ENCODE data around the gene LRRC1. TPM values are rescaled to one million over a fixed set of nuclear protein-coding genes. Genes with fewer than 3 reads are reported as not detected.
A peak's percentile ranks its signal among the peaks of the same experiment; 100 is the strongest.

LRRC1 gene
- total and polyA plus RNA-seq, 2 experiments from 2014 or later, result 11.3 to 16.6 TPM

GRCh38 chr6:53809691-53810090 lies 14.9 kb downstream of the LRRC1 start (continued):
- TF ChIP-seq STAT1 (IDR thresholded peaks at IDR 0.05; ENCODE audit: unreplicated experiment), result no peak
- no peak for TF ChIP-seq NANOG (IDR thresholded peaks at IDR 0.05; ENCODE audit: borderline replicate concordance)
- no peak for TF ChIP-seq POLR2AphosphoS5 (IDR thresholded peaks at IDR 0.05; ENCODE audit: low read depth)
- TF ChIP-seq ZNF114 (CRISPR knock-in tag; IDR thresholded peaks at IDR 0.05), result no peak
- no peak for TF ChIP-seq EZH2 (IDR thresholded peaks at IDR 0.05; ENCODE audit: low read depth, unreplicated experiment)
- no peak for TF ChIP-seq CREB1 (CRISPR knock-in tag; IDR thresholded peaks at IDR 0.05; ENCODE audit: low read depth)
- TF ChIP-seq ZNF331 (CRISPR knock-in tag; IDR thresholded peaks at IDR 0.05; ENCODE audit: low read depth), result no peak
- TF ChIP-seq ZNF462 (CRISPR knock-in tag; IDR thresholded peaks at IDR 0.05), result no peak

DNA sequence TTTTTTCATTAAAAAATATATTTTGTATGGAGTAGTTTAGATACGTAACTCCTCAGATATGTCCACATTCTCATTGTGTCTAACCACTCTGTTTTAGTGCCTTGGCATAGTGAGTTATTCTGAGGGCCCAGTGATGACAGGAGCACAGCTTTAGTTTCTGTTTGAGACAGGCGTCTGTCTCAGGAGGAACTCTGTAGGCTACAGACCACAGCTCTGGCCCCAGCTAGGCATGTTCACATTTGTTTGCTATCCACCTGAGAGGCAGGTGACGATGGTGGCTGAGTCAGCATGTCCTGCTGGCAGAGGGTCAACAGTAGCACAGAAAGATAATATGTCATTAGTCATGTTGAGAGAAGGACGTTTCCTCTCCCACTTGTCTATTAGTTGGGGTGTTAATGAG lies 16.3 kb downstream of the LRRC1 start:
- no peak for TF ChIP-seq NANOG (IDR thresholded peaks at IDR 0.05; ENCODE audit: borderline replicate concordance)
- DNase-seq (ENCODE audit: low spot score) (no peak), ATAC-seq (peak; percentile 40)
- no peak overlapping the region for H3K4me2 ChIP-seq
- no peak overlapping the region for H3K4me3 ChIP-seq
- peaks cover 3% of the 10 kb centered on the region; the same call in 1 of the 2 replicates for H4K20me1 ChIP-seq (replicated peaks; ENCODE audit: insufficient read depth)
- H3K9me2 ChIP-seq (ENCODE audit: insufficient read depth), result peaks cover 4% of the 10 kb centered on the region; the same call in 1 of the 2 replicates
- Mint-ChIP-seq H3K27ac (no peak overlapping the region; the same call in 1 of the 2 replicates), H3K36me3 (ENCODE audit: low read depth) (no peaks in the 10 kb centered on the region), H3K4me1 (peaks cover 52% of the 10 kb centered on the region), H3K4me3 (no peak overlapping the region), H3K27me3 (ENCODE audit: insufficient read depth, low read depth, poor library complexity) (peaks cover 4% of the 10 kb centered on the region), H3K9me3 (no peaks in the 10 kb centered on the region)
- no peaks in the 10 kb centered on the region for H3K27me3 ChIP-seq (ENCODE audit: insufficient read depth)
- peaks cover 17% of the 10 kb centered on the region for H3K4me1 ChIP-seq (ENCODE audit: insufficient read depth)
- no peak overlapping the region for H2AFZ ChIP-seq
- peaks cover 60% of the 10 kb centered on the region for H3K79me2 ChIP-seq (replicated peaks; ENCODE audit: insufficient read depth)
- H3K36me3 ChIP-seq (ENCODE audit: insufficient read depth), result no peaks in the 10 kb centered on the region
- H3F3A ChIP-seq (replicated peaks; ENCODE audit: low read depth), result no peaks in the 10 kb centered on the region
- no peak overlapping the region for H3K27ac ChIP-seq (ENCODE audit: low read depth)
